ENCODE measurements around the gene NCKAP5. TPM values are rescaled to one million over a fixed set of nuclear protein-coding genes. Genes with fewer than 3 reads are reported as not detected.

Gene NCKAP5
- total RNA-seq, 2 donors from 2014 or later: not detected

GRCh38 chr2:132875193-132875592 lies 693.1 kb downstream of the NCKAP5 start:
- Mint-ChIP-seq H3K4me1 (no peaks in the 10 kb centered on the region), H3K4me3 (no peak overlapping the region), H3K36me3 (ENCODE audit: low read depth) (no peaks in the 10 kb centered on the region), H3K27me3 (no peaks in the 10 kb centered on the region), H3K27ac (no peak overlapping the region)
- DNase-seq (no peak), ATAC-seq (no peak)
- no peaks in the 10 kb centered on the region for H3K9me3 ChIP-seq (ENCODE audit: control insufficient read depth, low read length, poor library complexity, severe bottlenecking)

GRCh38 chr2:132873738-132874137 lies 694.5 kb downstream of the NCKAP5 start:
- no peak for DNase-seq
- H3K27me3 Mint-ChIP-seq: no peaks in the 10 kb centered on the region

GRCh38 chr2:132871831-132872230 lies 696.4 kb downstream of the NCKAP5 start:
- H3K9me3 ChIP-seq (ENCODE audit: control insufficient read depth, low read length, poor library complexity, severe bottlenecking): no peaks in the 10 kb centered on the region
- Mint-ChIP-seq H3K4me1 (no peaks in the 10 kb centered on the region), H3K4me3 (no peak overlapping the region), H3K36me3 (ENCODE audit: low read depth) (no peaks in the 10 kb centered on the region), H3K27ac (no peak overlapping the region), H3K27me3 (no peaks in the 10 kb centered on the region)
- no peak for ATAC-seq
- DNase-seq: no peak

More at GRCh38 chr2:132873738-132874137, 694.5 kb downstream of the NCKAP5 start:
- no peaks in the 10 kb centered on the region for H3K9me3 ChIP-seq (ENCODE audit: control insufficient read depth, low read length, poor library complexity, severe bottlenecking)
- Mint-ChIP-seq H3K36me3 (ENCODE audit: low read depth) (no peaks in the 10 kb centered on the region), H3K4me3 (no peak overlapping the region), H3K27ac (no peak overlapping the region), H3K4me1 (no peaks in the 10 kb centered on the region)
- no peak for ATAC-seq

GRCh38 chr2:132863961-132864360 lies 704.3 kb downstream of the NCKAP5 start:
- ATAC-seq: no peak
- DNase-seq: no peak
- no peaks in the 10 kb centered on the region for H3K9me3 ChIP-seq (ENCODE audit: control insufficient read depth, low read length, poor library complexity, severe bottlenecking)
- H3K27ac Mint-ChIP-seq: no peak overlapping the region
- H3K4me3 Mint-ChIP-seq: no peak overlapping the region
- H3K27me3 Mint-ChIP-seq: no peaks in the 10 kb centered on the region
- no peaks in the 10 kb centered on the region for H3K4me1 Mint-ChIP-seq
- H3K36me3 Mint-ChIP-seq (ENCODE audit: low read depth): no peaks in the 10 kb centered on the region

GRCh38 chr2:132860220-132860619 lies 708.0 kb downstream of the NCKAP5 start:
- DNase-seq: no peak
- H3K27ac Mint-ChIP-seq: no peak overlapping the region
- H3K4me1 Mint-ChIP-seq: no peaks in the 10 kb centered on the region
- H3K36me3 Mint-ChIP-seq (ENCODE audit: low read depth): no peaks in the 10 kb centered on the region
- H3K9me3 ChIP-seq (ENCODE audit: control insufficient read depth, low read length, poor library complexity, severe bottlenecking): no peaks in the 10 kb centered on the region
- no peak for ATAC-seq
- H3K4me3 Mint-ChIP-seq: no peak overlapping the region
- no peaks in the 10 kb centered on the region for H3K27me3 Mint-ChIP-seq

GRCh38 chr2:132859590-132859989 lies 708.7 kb downstream of the NCKAP5 start:
- Mint-ChIP-seq H3K36me3 (ENCODE audit: low read depth) (no peaks in the 10 kb centered on the region), H3K27ac (no peak overlapping the region), H3K27me3 (no peaks in the 10 kb centered on the region), H3K4me1 (no peaks in the 10 kb centered on the region), H3K4me3 (no peak overlapping the region)
- DNase-seq: no peak
- H3K9me3 ChIP-seq (ENCODE audit: control insufficient read depth, low read length, poor library complexity, severe bottlenecking): no peaks in the 10 kb centered on the region
- no peak for ATAC-seq

- H3K9me3 ChIP-seq (ENCODE audit: control insufficient read depth, low read length, poor library complexity, severe bottlenecking): no peaks in the 10 kb centered on the region
- H3K36me3 Mint-ChIP-seq (ENCODE audit: low read depth): no peaks in the 10 kb centered on the region
- H3K4me3 Mint-ChIP-seq: no peak overlapping the region
- no peaks in the 10 kb centered on the region for H3K27me3 Mint-ChIP-seq
- ATAC-seq (no peak), DNase-seq (no peak)
- no peak overlapping the region for H3K27ac Mint-ChIP-seq
- no peaks in the 10 kb centered on the region for H3K4me1 Mint-ChIP-seq
Measured at GRCh38 chr2:132857319-132857718, 710.9 kb downstream of the NCKAP5 start.

- Mint-ChIP-seq H3K27me3 (no peaks in the 10 kb centered on the region), H3K4me3 (no peak overlapping the region), H3K27ac (no peak overlapping the region), H3K4me1 (no peaks in the 10 kb centered on the region), H3K36me3 (ENCODE audit: low read depth) (no peaks in the 10 kb centered on the region)
- ATAC-seq (no peak), DNase-seq (no peak)
- no peaks in the 10 kb centered on the region for H3K9me3 ChIP-seq (ENCODE audit: control insufficient read depth, low read length, poor library complexity, severe bottlenecking)
Measured at GRCh38 chr2:132850688-132851087, 717.6 kb downstream of the NCKAP5 start.

GRCh38 chr2:132849118-132849517 lies 719.1 kb downstream of the NCKAP5 start:
- no peak overlapping the region for H3K27ac Mint-ChIP-seq
- no peaks in the 10 kb centered on the region for H3K9me3 ChIP-seq (ENCODE audit: control insufficient read depth, low read length, poor library complexity, severe bottlenecking)
- H3K27me3 Mint-ChIP-seq: no peaks in the 10 kb centered on the region
- ATAC-seq: no peak
- no peak for DNase-seq
- no peaks in the 10 kb centered on the region for H3K4me1 Mint-ChIP-seq
- no peaks in the 10 kb centered on the region for H3K36me3 Mint-ChIP-seq (ENCODE audit: low read depth)
- H3K4me3 Mint-ChIP-seq: no peak overlapping the region

- no peaks in the 10 kb centered on the region for H3K9me3 ChIP-seq (ENCODE audit: control insufficient read depth, low read length, poor library complexity, severe bottlenecking)
- Mint-ChIP-seq H3K27me3 (no peaks in the 10 kb centered on the region), H3K36me3 (ENCODE audit: low read depth) (no peaks in the 10 kb centered on the region), H3K4me1 (no peaks in the 10 kb centered on the region), H3K4me3 (no peak overlapping the region), H3K27ac (no peak overlapping the region)
- ATAC-seq: no peak
- DNase-seq: no peak
Measured at GRCh38 chr2:132845339-132845738, 722.9 kb downstream of the NCKAP5 start.

- H3K27ac Mint-ChIP-seq: no peak overlapping the region
- no peaks in the 10 kb centered on the region for H3K27me3 Mint-ChIP-seq
- no peak overlapping the region for H3K4me3 Mint-ChIP-seq
- H3K9me3 ChIP-seq (ENCODE audit: control insufficient read depth, low read length, poor library complexity, severe bottlenecking): no peaks in the 10 kb centered on the region
- DNase-seq (no peak), ATAC-seq (no peak)
- no peaks in the 10 kb centered on the region for H3K4me1 Mint-ChIP-seq
- no peaks in the 10 kb centered on the region for H3K36me3 Mint-ChIP-seq (ENCODE audit: low read depth)
Measured at GRCh38 chr2:132844585-132844984, 723.7 kb downstream of the NCKAP5 start.

- Mint-ChIP-seq H3K4me3 (no peak overlapping the region), H3K27ac (no peak overlapping the region), H3K27me3 (no peaks in the 10 kb centered on the region), H3K4me1 (no peaks in the 10 kb centered on the region), H3K36me3 (ENCODE audit: low read depth) (no peaks in the 10 kb centered on the region)
- DNase-seq (no peak), ATAC-seq (no peak)
- no peaks in the 10 kb centered on the region for H3K9me3 ChIP-seq (ENCODE audit: control insufficient read depth, low read length, poor library complexity, severe bottlenecking)
Measured at GRCh38 chr2:132837769-132838168, 730.5 kb downstream of the NCKAP5 start.

- Mint-ChIP-seq H3K4me3 (no peak overlapping the region), H3K27ac (no peak overlapping the region), H3K27me3 (no peaks in the 10 kb centered on the region), H3K36me3 (ENCODE audit: low read depth) (no peaks in the 10 kb centered on the region), H3K4me1 (no peaks in the 10 kb centered on the region)
- DNase-seq (no peak), ATAC-seq (no peak)
- H3K9me3 ChIP-seq (ENCODE audit: control insufficient read depth, low read length, poor library complexity, severe bottlenecking): no peaks in the 10 kb centered on the region
Measured at GRCh38 chr2:132830321-132830827, 737.9 kb downstream of the NCKAP5 start.

- H3K9me3 ChIP-seq (ENCODE audit: control insufficient read depth, low read length, poor library complexity, severe bottlenecking): no peaks in the 10 kb centered on the region
- DNase-seq: no peak
- no peak for ATAC-seq
- Mint-ChIP-seq H3K27me3 (no peaks in the 10 kb centered on the region), H3K4me1 (no peaks in the 10 kb centered on the region), H3K36me3 (ENCODE audit: low read depth) (no peaks in the 10 kb centered on the region), H3K4me3 (no peak overlapping the region), H3K27ac (no peak overlapping the region)
Measured at GRCh38 chr2:132825601-132826000, 742.7 kb downstream of the NCKAP5 start.

All from T-helper 17 cell (primary cell).